T1000 (cell line): ENCODE measurements around the gene EIF6.
"Not testable (repeated sequence)": the region's sequence is repeated elsewhere in the genome, so short reads cannot be mapped to it uniquely, and the experiment has no call there.

Experiments
- DNase-seq: peaks from one replicate; lab custom pipeline; 2025; ENCODE audit warnings: mixed read lengths; lab: John Stamatoyannopoulos, UW

The EIF6 gene

GRCh38 chr20:35284267-35284991 lies at the start of gene EIF6:
Gene EIF6 (minus strand): TSS chr20:35284772. CDS start chr20:35284487, 285 bp downstream.
- DNase-seq: peak; percentile 84

DNA sequence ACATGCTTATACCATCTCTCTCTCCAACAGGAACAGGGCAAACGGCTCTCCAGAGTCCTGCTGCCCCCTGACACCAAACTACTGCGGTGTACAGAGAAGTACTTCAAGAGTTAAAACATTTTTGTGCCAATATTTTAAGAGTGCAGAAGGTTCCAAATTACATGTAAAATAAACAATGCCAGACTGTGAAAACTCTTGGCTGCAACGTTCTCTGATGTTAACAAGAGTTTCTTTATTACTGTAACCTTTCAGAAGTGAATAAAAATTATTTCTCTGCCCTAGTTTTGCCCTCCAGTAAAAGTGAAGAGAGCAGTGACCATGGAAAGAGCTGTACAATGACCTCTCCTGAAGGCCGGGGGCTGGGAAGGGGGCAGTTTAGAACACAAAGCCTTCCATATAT lies 49.0 kb upstream of the EIF6 start:
- DNase-seq: no peak

DNA sequence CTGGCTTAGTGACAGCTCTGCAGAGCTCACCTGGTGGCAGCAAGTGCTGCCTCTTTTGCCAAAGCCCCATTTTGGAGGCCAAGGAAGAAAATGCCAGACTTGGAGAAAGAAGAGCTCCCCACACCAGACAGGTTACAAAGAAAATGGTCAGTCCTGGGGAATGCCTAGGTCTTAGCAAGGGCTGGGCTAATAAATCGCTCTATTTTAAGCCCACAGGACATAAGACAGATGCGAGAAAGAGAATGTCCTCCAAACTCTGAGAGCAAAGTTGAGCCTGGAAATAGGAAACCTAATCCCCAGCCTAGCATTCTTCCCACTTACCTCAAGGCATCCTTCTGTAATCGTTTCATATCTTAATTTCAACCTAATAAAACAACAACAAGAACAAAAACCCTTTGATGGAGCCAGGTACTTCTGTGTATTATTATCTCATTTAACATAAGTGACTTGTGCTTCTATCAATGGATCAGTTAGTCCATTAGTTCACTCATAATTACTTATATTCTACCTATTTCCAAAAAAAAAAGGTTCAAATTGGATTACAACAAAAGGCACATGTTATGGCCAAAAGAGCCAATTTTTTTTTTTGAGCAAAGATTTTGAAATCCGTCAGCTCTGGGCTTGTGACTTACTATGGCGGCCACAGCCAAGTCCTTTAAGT lies 48.1 kb upstream of the EIF6 start:
- no peak for DNase-seq

DNA sequence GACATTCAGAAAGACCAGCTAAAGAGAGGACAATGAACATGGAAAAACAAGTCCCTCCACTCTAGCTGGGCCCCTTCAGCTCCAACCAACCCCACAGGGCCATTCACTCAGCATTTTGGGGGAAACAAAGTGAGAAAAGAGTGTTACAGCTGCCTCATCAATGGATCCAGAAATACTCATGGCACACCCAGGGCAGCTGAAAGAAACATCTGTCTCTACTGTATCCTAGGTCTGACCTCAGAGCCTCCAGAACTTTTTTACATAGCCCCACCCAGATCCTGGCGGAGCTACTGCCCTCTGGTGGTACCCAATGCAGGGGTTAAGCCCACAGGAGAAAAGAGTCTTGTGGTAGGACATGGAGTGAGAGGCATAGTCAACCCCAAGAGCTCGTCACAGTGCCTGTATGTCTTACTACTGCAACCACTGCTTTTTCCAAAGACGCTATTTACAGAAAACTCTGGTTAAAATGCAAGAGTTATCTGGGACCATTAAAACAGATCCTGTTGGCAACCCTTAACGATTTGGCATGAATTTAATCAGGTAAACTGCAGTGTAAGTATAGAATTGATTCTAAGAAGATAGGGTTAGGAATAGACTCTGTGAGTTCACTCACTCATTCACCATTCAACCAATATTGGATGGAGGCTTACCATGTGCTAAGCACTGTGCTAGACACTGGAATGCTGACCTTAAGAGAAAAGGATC lies 45.0 kb upstream of the EIF6 start:
- DNase-seq: no peak

DNA sequence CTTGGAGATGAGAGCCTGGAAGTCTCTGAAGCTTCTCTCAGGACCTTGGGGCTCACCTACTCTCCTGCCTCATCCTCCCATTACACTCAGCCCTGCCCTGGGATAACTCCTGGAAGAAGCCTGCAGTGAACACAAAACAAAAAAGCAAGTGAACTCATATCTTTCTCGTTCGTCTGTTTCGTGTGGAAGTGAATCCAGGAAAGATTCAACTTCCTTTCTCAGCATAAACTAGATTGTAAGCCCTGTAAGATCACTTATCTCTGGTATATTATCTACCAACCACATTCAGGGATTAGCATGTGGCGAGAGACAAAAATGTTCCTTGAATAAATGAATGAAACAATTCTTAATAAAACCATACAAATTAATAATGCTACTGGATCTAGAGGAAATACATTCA lies 44.1 kb upstream of the EIF6 start:
- no peak for DNase-seq

- no peak for DNase-seq
Observed at GRCh38 chr20:35328095-35328685, 43.6 kb upstream of the EIF6 start.

- DNase-seq: no peak
Observed at GRCh38 chr20:35327074-35327976, 42.8 kb upstream of the EIF6 start.

DNA sequence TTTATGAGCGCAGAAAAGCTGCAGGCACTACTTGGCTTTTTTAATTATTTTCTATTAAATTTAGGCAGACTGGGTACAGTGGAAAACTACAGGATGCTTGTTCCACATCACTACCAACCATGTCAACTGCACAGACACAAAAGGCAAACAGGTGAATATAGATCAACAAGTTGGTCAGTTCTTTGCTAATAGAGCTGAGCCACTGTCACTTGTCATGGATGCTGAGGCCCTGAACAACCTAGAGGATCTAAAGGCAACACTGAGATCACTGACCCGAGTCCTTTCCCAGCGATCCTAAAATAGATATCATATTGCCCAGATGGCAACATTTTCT lies 42.1 kb upstream of the EIF6 start:
- DNase-seq: no peak

GRCh38 chr20:35326021-35326739 lies 41.6 kb upstream of the EIF6 start:
- DNase-seq: no peak

DNA sequence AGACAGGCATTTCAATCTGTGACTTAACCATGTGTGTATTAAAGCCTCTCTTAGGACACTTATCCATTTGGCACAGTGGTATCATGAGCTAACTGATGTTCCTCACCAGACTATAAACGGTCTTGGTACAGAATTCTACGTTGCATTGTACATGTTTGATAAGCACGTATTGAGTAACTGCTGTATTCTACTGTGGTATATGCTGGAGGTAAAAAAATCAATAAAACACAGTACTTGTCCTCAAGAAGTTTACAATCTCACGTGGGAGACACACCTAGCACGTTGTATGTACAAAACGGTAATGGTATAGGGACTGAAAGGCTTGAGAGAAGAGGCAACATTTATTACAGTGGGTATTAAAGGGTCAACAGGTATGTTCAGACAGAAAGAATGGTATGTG lies 40.8 kb upstream of the EIF6 start:
- no peak for DNase-seq

GRCh38 chr20:35320396-35321126 lies 36.0 kb upstream of the EIF6 start:
- DNase-seq: peak; percentile 44

- no peak for DNase-seq
Observed at GRCh38 chr20:35319871-35320197, 35.3 kb upstream of the EIF6 start.

- DNase-seq: peak; percentile 76
Observed at GRCh38 chr20:35319192-35319870, 34.8 kb upstream of the EIF6 start.

DNA sequence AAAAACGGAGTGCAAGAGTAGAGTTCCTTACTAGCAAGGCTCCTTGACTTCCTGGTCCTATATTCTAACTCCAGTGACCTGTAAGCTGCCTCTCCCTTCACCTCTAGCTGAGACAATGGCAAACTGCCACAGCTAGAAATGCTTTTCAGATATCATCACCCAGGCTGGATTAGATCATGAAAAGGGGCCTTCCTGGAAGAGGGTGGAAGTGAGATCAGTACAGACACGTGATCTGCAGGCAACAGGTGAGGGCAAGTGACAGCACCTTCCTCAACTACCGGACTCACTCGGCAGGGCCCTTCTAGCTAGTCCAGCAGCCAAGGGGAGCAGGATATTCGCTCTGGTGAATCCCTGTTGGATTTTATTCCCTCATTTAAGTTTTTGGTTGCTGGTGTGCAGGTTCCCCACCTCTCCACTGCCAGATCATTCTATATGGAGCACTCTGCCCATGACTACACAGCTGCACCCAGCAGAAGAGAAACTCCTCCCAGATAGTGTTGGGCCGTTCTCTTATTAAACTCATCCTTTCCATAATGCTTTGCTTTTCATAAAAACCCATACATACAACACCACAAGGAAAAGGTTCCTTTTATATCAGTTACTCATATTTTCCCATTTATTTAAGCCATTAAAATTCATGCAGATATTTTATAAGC lies 34.1 kb upstream of the EIF6 start:
- DNase-seq: peak; percentile 70

DNA sequence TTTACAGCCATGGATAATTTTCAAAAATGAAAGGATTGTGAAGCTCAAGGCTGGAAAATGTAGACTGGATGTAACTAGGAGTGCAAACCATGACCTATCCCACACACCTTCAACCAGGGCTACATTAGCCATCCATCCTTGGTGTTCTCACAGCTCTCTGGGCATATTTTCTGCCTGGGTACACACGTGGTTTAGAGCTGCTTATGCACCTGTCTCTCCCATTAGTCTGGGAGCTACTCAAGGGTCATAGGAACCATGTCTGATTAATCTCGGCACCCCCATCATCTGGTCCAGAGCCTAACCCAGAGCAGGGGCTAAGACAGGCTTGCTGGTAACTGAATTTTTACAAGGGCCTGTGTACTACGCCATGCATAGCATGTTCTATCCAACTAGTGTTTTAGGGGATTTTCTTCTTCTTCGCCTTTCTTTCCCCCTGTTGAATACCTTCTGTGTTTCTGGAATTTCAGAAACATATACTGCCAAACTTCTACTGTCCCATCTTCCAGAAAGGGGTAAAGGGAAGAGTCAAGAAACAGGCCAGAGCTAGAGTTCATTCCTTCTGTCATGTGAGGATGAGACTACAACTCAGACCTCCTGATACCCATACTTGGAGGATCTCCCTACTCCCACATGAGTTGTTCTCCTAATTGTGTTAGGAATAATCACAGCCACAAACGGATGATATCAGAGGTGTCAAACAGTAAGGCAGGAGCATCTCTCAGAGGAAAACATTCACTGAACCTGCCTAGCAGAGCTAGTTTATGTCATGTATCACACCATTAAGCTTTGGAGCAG lies 33.0 kb upstream of the EIF6 start:
- no peak for DNase-seq

DNA sequence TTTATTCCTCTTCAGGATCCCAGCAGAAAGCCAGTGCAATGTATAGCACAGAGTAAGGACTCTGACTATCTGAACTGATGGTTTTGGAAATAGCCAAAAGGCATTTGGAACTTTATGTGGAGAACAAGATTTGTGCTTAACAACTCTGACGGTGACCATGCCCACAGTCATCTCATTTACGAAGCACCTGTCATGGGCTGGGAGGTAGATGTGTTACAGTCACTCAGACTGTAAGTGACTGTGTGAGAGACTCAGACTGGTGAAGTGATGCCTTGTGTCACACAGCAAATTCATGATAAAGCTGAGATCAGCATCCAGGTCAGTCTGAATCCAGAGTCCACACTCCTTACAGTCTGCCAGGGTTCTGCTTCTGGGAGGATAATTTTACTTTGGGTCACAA lies 31.5 kb upstream of the EIF6 start:
- DNase-seq: no peak

DNA sequence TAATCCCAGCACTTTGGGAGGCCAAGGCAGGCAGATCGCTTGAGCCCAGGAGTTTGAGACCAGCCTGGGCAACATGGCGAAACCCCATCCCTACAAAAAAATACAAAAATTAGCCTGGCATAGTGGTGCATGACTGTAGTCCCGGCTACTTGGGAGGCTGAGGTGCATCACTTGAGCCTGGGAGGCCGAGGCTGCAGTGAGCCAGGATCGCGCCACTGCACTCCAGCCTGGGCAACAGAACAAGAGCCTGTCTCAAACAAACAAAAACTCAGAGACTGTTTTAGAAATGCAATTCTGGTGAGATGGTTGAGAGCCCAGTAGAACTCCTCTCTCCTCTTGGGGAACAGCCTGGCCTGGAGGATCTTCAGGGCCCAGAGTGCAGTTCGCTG lies 31.1 kb upstream of the EIF6 start:
- not testable (repeated sequence) for DNase-seq

GRCh38 chr20:35314816-35315631 lies 30.5 kb upstream of the EIF6 start:
- no peak for DNase-seq
